ENCODE data around the gene PTPRN2.

DNA sequence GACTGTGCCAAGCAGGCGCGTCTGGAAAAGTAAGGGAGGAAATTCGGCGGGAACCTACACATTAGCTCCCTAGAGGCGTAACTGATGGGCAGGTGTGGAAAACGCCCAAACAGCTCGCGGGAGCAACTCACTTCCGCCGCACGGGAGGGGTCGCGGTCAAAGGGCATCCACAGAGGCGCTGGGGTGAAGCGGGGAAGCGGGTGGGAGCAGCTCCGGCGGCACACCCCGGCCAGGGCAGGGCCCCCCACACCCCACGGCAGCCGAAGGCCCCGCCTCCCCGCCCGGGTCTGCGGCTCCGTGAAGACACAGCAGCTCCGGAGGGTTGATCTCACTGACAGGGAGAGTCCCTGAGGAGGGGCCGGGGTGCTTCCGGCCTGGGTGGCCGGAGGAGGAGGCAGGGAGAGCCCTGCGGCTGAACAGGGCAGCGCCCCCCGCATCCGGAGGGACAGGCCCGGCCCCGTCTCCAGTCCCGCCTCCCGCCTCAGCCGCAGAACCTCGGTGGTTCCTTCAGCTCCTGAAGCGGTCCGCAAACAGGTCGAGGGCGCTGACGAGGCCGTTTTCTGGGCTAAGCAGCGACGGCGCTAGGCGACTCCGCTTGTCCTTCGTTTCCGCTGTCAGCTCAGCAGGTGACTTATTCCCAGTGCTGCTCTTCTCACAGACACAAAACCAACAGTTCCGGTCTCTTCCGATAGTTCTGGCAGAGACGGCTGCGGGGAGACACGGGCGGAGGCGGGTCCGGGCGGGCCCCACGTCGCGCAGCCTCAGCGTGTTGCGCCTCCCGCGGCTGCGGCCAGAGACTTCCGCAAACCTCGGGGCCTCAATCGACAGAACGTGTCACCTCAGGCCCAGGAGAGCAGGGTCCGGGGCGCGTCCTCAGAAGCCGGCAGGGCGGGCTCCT lies 974.7 kb downstream of the PTPRN2 start:
- TF ChIP-seq POLR2AphosphoS5 (IDR thresholded peaks at IDR 0.05; ENCODE audit: low read depth, low read length), result no peak
- TF ChIP-seq EP300 (IDR thresholded peaks at IDR 0.05; ENCODE audit: borderline replicate concordance in 1 of 2, low read depth in 1 of 2, low read length in 1 of 2), result no peak
